CD1c-positive myeloid dendritic cell (primary cell): ENCODE data around the gene ADAMTS12.

Source experiments
- DNase-seq: peaks from one replicate; pipeline ENCODE4 v3.0.0-alpha.2; 2016; ENCODE audit errors: extremely low spot score

Gene ADAMTS12

GRCh38 chr5:33843579-33843978 lies 48.2 kb downstream of the ADAMTS12 start:
- DNase-seq = no peak

GRCh38 chr5:33842456-33842855 lies 49.3 kb downstream of the ADAMTS12 start:
- no peak for DNase-seq

GRCh38 chr5:33841891-33842290 lies 49.9 kb downstream of the ADAMTS12 start:
- no peak for DNase-seq

- no peak for DNase-seq
Measured at GRCh38 chr5:33840927-33841547, 50.8 kb downstream of the ADAMTS12 start.

GRCh38 chr5:33837301-33837700 lies 54.5 kb downstream of the ADAMTS12 start:
- DNase-seq = no peak

GRCh38 chr5:33834334-33834733 lies 57.5 kb downstream of the ADAMTS12 start:
- DNase-seq = no peak

- DNase-seq = no peak
Measured at GRCh38 chr5:33833237-33833575, 58.6 kb downstream of the ADAMTS12 start.

GRCh38 chr5:33832404-33833236 lies 59.2 kb downstream of the ADAMTS12 start:
- no peak for DNase-seq

- no peak for DNase-seq
Measured at GRCh38 chr5:33831041-33831440, 60.7 kb downstream of the ADAMTS12 start.

GRCh38 chr5:33829430-33829829 lies 62.4 kb downstream of the ADAMTS12 start:
- DNase-seq = no peak

GRCh38 chr5:33828626-33829308 lies 63.0 kb downstream of the ADAMTS12 start:
- no peak for DNase-seq

- DNase-seq = no peak
Measured at GRCh38 chr5:33827885-33828284, 63.9 kb downstream of the ADAMTS12 start.

GRCh38 chr5:33827018-33827707 lies 64.6 kb downstream of the ADAMTS12 start:
- DNase-seq = no peak

- DNase-seq = peak; percentile 21
Measured at GRCh38 chr5:33824516-33825195, 67.1 kb downstream of the ADAMTS12 start.

GRCh38 chr5:33817301-33817700 lies 74.5 kb downstream of the ADAMTS12 start:
- DNase-seq = no peak

- DNase-seq = no peak
Measured at GRCh38 chr5:33816791-33817190, 75.0 kb downstream of the ADAMTS12 start.

GRCh38 chr5:33812746-33813145 lies 79.0 kb downstream of the ADAMTS12 start:
- DNase-seq = no peak

- DNase-seq = no peak
Measured at GRCh38 chr5:33810491-33811120, 81.2 kb downstream of the ADAMTS12 start.

GRCh38 chr5:33809936-33810335 lies 81.9 kb downstream of the ADAMTS12 start:
- DNase-seq = no peak

GRCh38 chr5:33808699-33809098 lies 83.1 kb downstream of the ADAMTS12 start:
- no peak for DNase-seq

- DNase-seq = no peak
Measured at GRCh38 chr5:33807771-33808170, 84.0 kb downstream of the ADAMTS12 start.
